Liver (tissue), 9 donors: ENCODE results near the gene DEFB114. TPM values are rescaled to one million over a fixed set of nuclear protein-coding genes. Genes with fewer than 3 reads are reported as not detected.

Source experiments
- DNase-seq: peaks from one replicate; pipeline ENCODE4 v3.0.0-alpha.2; 2017; ENCODE audit warnings: low spot score
- H3K27ac ChIP-seq, 2 donors: one replicate each; pipeline ENCODE4 v1.7.0; 2013; ENCODE audit warnings: inconsistent platforms in 2 of 2, low read length in 2 of 2, control low read depth in 1 of 2, low read depth in 1 of 2, mild to moderate bottlenecking in 1 of 2
- H3K27me3 ChIP-seq, 4 donors: one replicate each; pipeline versions ENCODE4 v1.6.1 to v1.7.0; 2013; ENCODE audit warnings: low read length in 3 of 4, inconsistent platforms in 1 of 4, mild to moderate bottlenecking in 1 of 4, moderate library complexity in 1 of 4; ENCODE audit not compliant: control insufficient read depth in 4 of 4, insufficient read depth in 4 of 4
- H3K36me3 ChIP-seq, 4 donors: one replicate each; pipeline versions ENCODE4 v1.6.1 to v1.7.0; 2013; ENCODE audit warnings: low read length in 3 of 4, mild to moderate bottlenecking in 3 of 4, low read depth in 1 of 4, moderate library complexity in 1 of 4; ENCODE audit not compliant: control insufficient read depth in 4 of 4, insufficient read depth in 3 of 4
- H3K4me1 ChIP-seq, 4 donors: one replicate each; pipeline versions ENCODE4 v1.6.1 to v1.7.0; 2013; ENCODE audit warnings: low read length in 3 of 4, mild to moderate bottlenecking in 3 of 4, moderate library complexity in 1 of 4; ENCODE audit not compliant: control insufficient read depth in 4 of 4, insufficient read depth in 4 of 4
- H3K4me3 ChIP-seq, 3 donors: one replicate each; pipeline versions ENCODE4 v1.6.1 to v1.7.0; 2013; ENCODE audit warnings: low read length in 3 of 3, control low read depth in 1 of 3, low read depth in 1 of 3, mild to moderate bottlenecking in 1 of 3
- H3K9ac ChIP-seq, 2 donors: one replicate each; pipeline ENCODE4 v1.7.0; 2013; ENCODE audit warnings: low read length in 2 of 2, mild to moderate bottlenecking in 2 of 2, moderate library complexity in 2 of 2, control low read depth in 1 of 2, low read depth in 1 of 2
- H3K9me3 ChIP-seq, 4 donors: one replicate each; pipeline versions ENCODE4 v1.6.1 to v1.7.0; 2013; ENCODE audit warnings: low read length in 3 of 4; ENCODE audit not compliant: control insufficient read depth in 4 of 4
- ATF3 ChIP-seq: IDR thresholded peaks from 2 replicates; pipeline ENCODE4 v1.6.1; 2016; ENCODE audit warnings: antibody characterized with exemption
- CTCF ChIP-seq: fragments of 150-350 bp; IDR thresholded peaks from 2 replicates; pipeline ENCODE4 v1.5.1; 2017; ENCODE audit warnings: improper control_type of control experiment, low read depth, low read length; ENCODE audit not compliant: missing input control
- EGR1 ChIP-seq, 2 donors: IDR thresholded peaks; 2 replicates each; pipeline ENCODE4 v1.6.1; 2016 to 2018; ENCODE audit warnings: antibody characterized with exemption in 2 of 2, low read depth in 2 of 2
- FOXA2 ChIP-seq: IDR thresholded peaks from 2 replicates; pipeline ENCODE4 v1.6.1; 2016; ENCODE audit warnings: antibody characterized with exemption
- GABPA ChIP-seq, 2 donors: IDR thresholded peaks in 1 of 2; conservative IDR thresholded peaks in 1 of 2; 2 replicates each; pipeline ENCODE4 v1.6.1; 2016; ENCODE audit warnings: antibody characterized with exemption in 2 of 2, mild to moderate bottlenecking in 1 of 2, moderate library complexity in 1 of 2
- HNF4A ChIP-seq, 2 donors: conservative IDR thresholded peaks; 2 replicates each; pipeline ENCODE4 v1.6.1; 2016; ENCODE audit warnings: antibody characterized with exemption in 2 of 2, mild to moderate bottlenecking in 2 of 2
- JUND ChIP-seq, 2 donors: IDR thresholded peaks; 2 replicates each; pipeline ENCODE4 v1.6.1; 2016; ENCODE audit warnings: antibody characterized with exemption in 2 of 2
- RAD21 ChIP-seq, 2 donors: IDR thresholded peaks; 2 replicates each; pipeline ENCODE4 v1.6.1; 2016; ENCODE audit warnings: antibody characterized with exemption in 2 of 2, mild to moderate bottlenecking in 2 of 2
- REST ChIP-seq: IDR thresholded peaks from 2 replicates; pipeline ENCODE4 v1.6.1; 2016; ENCODE audit warnings: antibody characterized with exemption, mild to moderate bottlenecking
- RXRA ChIP-seq, 2 donors: IDR thresholded peaks; 2 replicates each; pipeline ENCODE4 v1.6.1; 2017 to 2018; ENCODE audit warnings: antibody characterized with exemption in 2 of 2, mild to moderate bottlenecking in 1 of 2
- SP1 ChIP-seq: IDR thresholded peaks from 2 replicates; pipeline ENCODE4 v1.6.1; 2018; ENCODE audit warnings: antibody characterized with exemption, mild to moderate bottlenecking
- TAF1 ChIP-seq: conservative IDR thresholded peaks from 2 replicates; pipeline ENCODE4 v1.6.1; 2016; ENCODE audit warnings: antibody characterized with exemption, mild to moderate bottlenecking
- ZBTB33 ChIP-seq: IDR thresholded peaks from 2 replicates; pipeline ENCODE4 v1.6.1; 2016; ENCODE audit warnings: antibody characterized with exemption
- WGBS: extraction: QIAGEN DNeasy Blood & Tissue Kit; methylation state at CpG from one replicate; pipeline ENCODE4 v1.1.7; 2013; 5-methylcytosine and 5-hydroxymethylcytosine counted together
- polyA plus RNA-seq, 2 donors: library from polyadenylated mRNA; stranded (reverse) in 1 of 2; unstranded in 1 of 2; fragments of 200-250 nt in 1 of 2; fragments of >200 nt in 1 of 2; fragmentation: Nextera tagmentation in 1 of 2; extraction: Ambion mirVana in 1 of 2; gene quantifications; one replicate each; pipeline versions ENCODE4 v1.2.1 to v1.2.3, GENCODE V29; 2013 to 2015
- total RNA-seq, 2 donors: library from RNA; depleted of rRNA; stranded (reverse); fragments of >200 nt; gene quantifications; one replicate each; pipeline ENCODE4 v1.2.3, GENCODE V29; 2014
- donor health status: healthy.
- donor health status: healthy.
- donor health status: healthy.
- donor health status: healthy.
- donor health status: healthy.

Gene DEFB114
- total and polyA plus RNA-seq, 4 donors, result not detected

GRCh38 chr6:49966823-49967222 lies 2.9 kb upstream of the DEFB114 start:
- WGBS, result 57% methylated on average over 2 of the region's 2 CpGs

GRCh38 chr6:49966334-49966733 lies 2.4 kb upstream of the DEFB114 start:
- TF ChIP-seq TAF1 (no peak), JUND (IDR thresholded peaks at IDR 0.05) (no peak), SP1 (no peak), HNF4A (conservative IDR thresholded peaks at IDR 0.05) (no peak), GABPA (IDR thresholded peaks at IDR 0.05 in 1 of 2, conservative IDR thresholded peaks at IDR 0.05 in 1 of 2) (no peak), RXRA (IDR thresholded peaks at IDR 0.05) (no peak), FOXA2 (no peak), ATF3 (no peak), ZBTB33 (no peak), REST (no peak), RAD21 (IDR thresholded peaks at IDR 0.05) (no peak)
- Histone ChIP-seq H3K4me3 (no peak overlapping the region), H3K27ac (no peak overlapping the region), H3K9ac (no peak overlapping the region), H3K27me3 (no peaks in the 10 kb centered on the region), H3K4me1 (no peaks in the 10 kb centered on the region), H3K36me3 (no peaks in the 10 kb centered on the region), H3K9me3 (no peaks in the 10 kb centered on the region)
- 41% methylated on average over 2 of the region's 2 CpGs for WGBS
- DNase-seq, result no peak

More at GRCh38 chr6:49966823-49967222, 2.9 kb upstream of the DEFB114 start:
- Histone ChIP-seq H3K9me3 (no peaks in the 10 kb centered on the region), H3K27ac (no peak overlapping the region), H3K4me3 (no peak overlapping the region), H3K9ac (no peak overlapping the region), H3K27me3 (no peaks in the 10 kb centered on the region), H3K36me3 (no peaks in the 10 kb centered on the region), H3K4me1 (no peaks in the 10 kb centered on the region)
- no peak for DNase-seq
- TF ChIP-seq EGR1 (IDR thresholded peaks at IDR 0.05; ENCODE audit: low read depth in 2 of 2) (no peak), FOXA2 (no peak), CTCF (no peak), RXRA (IDR thresholded peaks at IDR 0.05) (no peak), GABPA (IDR thresholded peaks at IDR 0.05 in 1 of 2, conservative IDR thresholded peaks at IDR 0.05 in 1 of 2) (no peak), HNF4A (conservative IDR thresholded peaks at IDR 0.05) (no peak)
